Ishikawa (cell line): ENCODE results near the gene ARHGEF7.

Source experiments
- CEBPB ChIP-seq: IDR thresholded peaks from 2 replicates; pipeline ENCODE4 v1.6.1; 2012
- EP300 ChIP-seq: IDR thresholded peaks from 2 replicates; pipeline ENCODE4 v1.6.1; 2012; ENCODE audit warnings: borderline replicate concordance
- MAX ChIP-seq: IDR thresholded peaks from 2 replicates; pipeline ENCODE4 v1.6.1; 2012
- NFIC ChIP-seq: IDR thresholded peaks from 2 replicates; pipeline ENCODE4 v1.6.1; 2012
- RAD21 ChIP-seq: IDR thresholded peaks from 2 replicates; pipeline ENCODE4 v1.6.1; 2012; ENCODE audit warnings: low read depth
- REST ChIP-seq: IDR thresholded peaks from 2 replicates; pipeline ENCODE4 v1.6.1; 2012; ENCODE audit warnings: low read depth, mild to moderate bottlenecking
- TCF12 ChIP-seq: IDR thresholded peaks from 2 replicates; pipeline ENCODE4 v1.6.1; 2012; ENCODE audit warnings: low read depth
- TEAD4 ChIP-seq: IDR thresholded peaks from 2 replicates; pipeline ENCODE4 v1.6.1; 2012

GRCh38 chr13:111082240-111082639 is 32.9 kb upstream of the ARHGEF7 start:
- TF ChIP-seq RAD21 (no peak), REST (no peak), CEBPB (no peak), TCF12 (no peak), EP300 (no peak), MAX (no peak), NFIC (no peak), TEAD4 (no peak)
